Vagina (tissue), 2 donors: ENCODE results near the gene DUSP28. TPM values are rescaled to one million over a fixed set of nuclear protein-coding genes. Genes with fewer than 3 reads are reported as not detected.

Experiments used
- DNase-seq, 2 donors: peaks; one replicate each; pipeline ENCODE4 v3.0.0-alpha.2; 2017; ENCODE audit errors: extremely low spot score in 2 of 2
- H3K27ac ChIP-seq: fragments of 200-600 bp; sonication (generic); one replicate; pipeline ENCODE4 v1.5.1; 2019
- H3K27me3 ChIP-seq: fragments of 200-600 bp; sonication (generic); one replicate; pipeline ENCODE4 v1.5.1; 2019
- H3K36me3 ChIP-seq, 2 donors: fragments of 200-600 bp; sonication (generic); one replicate each; pipeline ENCODE4 v1.5.1; 2017 to 2019
- H3K4me1 ChIP-seq: fragments of 200-600 bp; sonication (generic); one replicate; pipeline ENCODE4 v1.5.1; 2019
- H3K4me3 ChIP-seq, 2 donors: fragments of 200-600 bp; sonication (generic); 1 replicate in 1 of 2; 2 replicates in 1 of 2; pipeline ENCODE4 v1.5.1; 2016 to 2019
- H3K9me3 ChIP-seq: fragments of 200-600 bp; sonication (generic); one replicate; pipeline ENCODE4 v1.5.1; 2019
- POLR2A ChIP-seq, 2 donors: fragments of 450-650 bp; IDR thresholded peaks; one replicate each; pipeline ENCODE4 v1.6.1; 2017; ENCODE audit warnings: antibody characterized with exemption in 2 of 2, mild to moderate bottlenecking in 2 of 2, moderate library complexity in 2 of 2
- POLR2AphosphoS5 ChIP-seq, 2 donors: sonication (generic); formaldehyde crosslinking; IDR thresholded peaks; one replicate each; pipeline ENCODE4 v1.9.0; 2017; ENCODE audit warnings: antibody characterized with exemption in 2 of 2, mild to moderate bottlenecking in 2 of 2, low read depth in 1 of 2; ENCODE audit not compliant: insufficient read depth in 1 of 2
- intact Hi-C: fragments of 100-400 bp; cut with DNase I; formaldehyde crosslinking; loops from one replicate; pipeline ENCODE4 v1.15.1; 2023
- total RNA-seq: library from RNA; depleted of rRNA; stranded (reverse); fragments of >200 nt; gene quantifications from one replicate; pipeline ENCODE4 v1.2.3, GENCODE V29; 2016
- TF ChIP-seq, protein P1 (sequence below), 3 experiments: fragments of 450-650 bp in 2 of 3; fragments of 200-600 bp in 1 of 3; sonication (generic) in 1 of 3; IDR thresholded peaks; one replicate each; pipeline ENCODE4 v1.5.1; 2017 to 2019; ENCODE audit warnings: antibody characterized with exemption in 3 of 3, mild to moderate bottlenecking in 2 of 3, moderate library complexity in 2 of 3

The DUSP28 gene
- total RNA-seq, 1 donor from 2014 or later = 5.9 TPM

DNA sequence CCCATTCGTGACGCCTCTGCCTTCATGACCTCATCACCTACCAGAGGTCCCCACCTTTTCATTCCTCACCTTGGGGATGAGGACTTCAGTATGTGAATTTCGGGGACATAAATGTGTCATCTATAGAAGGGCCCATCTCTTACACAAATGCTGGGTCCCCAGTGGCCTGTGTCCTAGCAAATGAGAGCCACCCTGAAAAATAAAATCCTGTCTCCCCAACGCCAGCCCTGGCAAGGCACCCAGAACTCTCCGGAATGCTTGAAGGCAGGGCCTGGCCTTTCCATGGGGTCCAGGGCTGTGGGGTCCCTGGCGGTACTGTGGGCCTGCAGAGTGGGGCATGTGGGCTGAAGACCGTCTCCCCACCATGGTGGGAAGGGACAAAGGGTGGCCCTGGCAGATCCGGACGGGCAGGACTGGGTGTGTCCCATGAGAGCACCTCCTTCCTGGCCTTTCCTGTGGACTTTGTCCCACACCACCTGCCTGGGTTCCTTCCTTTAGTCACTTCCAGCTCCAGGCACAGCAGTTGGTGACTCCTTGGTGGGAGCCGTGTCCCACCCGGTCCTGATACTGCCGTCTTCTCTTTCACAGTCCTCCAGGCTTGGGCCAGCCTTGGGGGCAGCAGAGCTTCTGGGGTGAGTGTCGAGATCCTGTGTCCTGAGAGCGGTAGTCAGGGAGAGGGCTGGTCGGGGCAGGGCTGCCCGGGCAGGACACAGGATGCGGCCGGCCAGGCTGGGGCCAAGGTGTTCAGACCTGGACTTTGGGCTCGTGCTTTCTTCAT, 45.0 kb downstream of the DUSP28 start:
- no peak for TF ChIP-seq POLR2A (IDR thresholded peaks at IDR 0.05)
- no peak for TF ChIP-seq POLR2AphosphoS5 (IDR thresholded peaks at IDR 0.05; ENCODE audit: insufficient read depth in 1 of 2, low read depth in 1 of 2)
- TF ChIP-seq, protein P1, sequence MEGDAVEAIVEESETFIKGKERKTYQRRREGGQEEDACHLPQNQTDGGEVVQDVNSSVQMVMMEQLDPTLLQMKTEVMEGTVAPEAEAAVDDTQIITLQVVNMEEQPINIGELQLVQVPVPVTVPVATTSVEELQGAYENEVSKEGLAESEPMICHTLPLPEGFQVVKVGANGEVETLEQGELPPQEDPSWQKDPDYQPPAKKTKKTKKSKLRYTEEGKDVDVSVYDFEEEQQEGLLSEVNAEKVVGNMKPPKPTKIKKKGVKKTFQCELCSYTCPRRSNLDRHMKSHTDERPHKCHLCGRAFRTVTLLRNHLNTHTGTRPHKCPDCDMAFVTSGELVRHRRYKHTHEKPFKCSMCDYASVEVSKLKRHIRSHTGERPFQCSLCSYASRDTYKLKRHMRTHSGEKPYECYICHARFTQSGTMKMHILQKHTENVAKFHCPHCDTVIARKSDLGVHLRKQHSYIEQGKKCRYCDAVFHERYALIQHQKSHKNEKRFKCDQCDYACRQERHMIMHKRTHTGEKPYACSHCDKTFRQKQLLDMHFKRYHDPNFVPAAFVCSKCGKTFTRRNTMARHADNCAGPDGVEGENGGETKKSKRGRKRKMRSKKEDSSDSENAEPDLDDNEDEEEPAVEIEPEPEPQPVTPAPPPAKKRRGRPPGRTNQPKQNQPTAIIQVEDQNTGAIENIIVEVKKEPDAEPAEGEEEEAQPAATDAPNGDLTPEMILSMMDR (IDR thresholded peaks at IDR 0.05) = no peak
- Histone ChIP-seq H3K27me3 (no peaks in the 10 kb centered on the region), H3K27ac (no peak overlapping the region), H3K36me3 (no peaks in the 10 kb centered on the region), H3K4me1 (no peaks in the 10 kb centered on the region), H3K4me3 (no peak overlapping the region), H3K9me3 (no peaks in the 10 kb centered on the region)
- intact Hi-C loops = no loop called here
- DNase-seq = no peak

DNA sequence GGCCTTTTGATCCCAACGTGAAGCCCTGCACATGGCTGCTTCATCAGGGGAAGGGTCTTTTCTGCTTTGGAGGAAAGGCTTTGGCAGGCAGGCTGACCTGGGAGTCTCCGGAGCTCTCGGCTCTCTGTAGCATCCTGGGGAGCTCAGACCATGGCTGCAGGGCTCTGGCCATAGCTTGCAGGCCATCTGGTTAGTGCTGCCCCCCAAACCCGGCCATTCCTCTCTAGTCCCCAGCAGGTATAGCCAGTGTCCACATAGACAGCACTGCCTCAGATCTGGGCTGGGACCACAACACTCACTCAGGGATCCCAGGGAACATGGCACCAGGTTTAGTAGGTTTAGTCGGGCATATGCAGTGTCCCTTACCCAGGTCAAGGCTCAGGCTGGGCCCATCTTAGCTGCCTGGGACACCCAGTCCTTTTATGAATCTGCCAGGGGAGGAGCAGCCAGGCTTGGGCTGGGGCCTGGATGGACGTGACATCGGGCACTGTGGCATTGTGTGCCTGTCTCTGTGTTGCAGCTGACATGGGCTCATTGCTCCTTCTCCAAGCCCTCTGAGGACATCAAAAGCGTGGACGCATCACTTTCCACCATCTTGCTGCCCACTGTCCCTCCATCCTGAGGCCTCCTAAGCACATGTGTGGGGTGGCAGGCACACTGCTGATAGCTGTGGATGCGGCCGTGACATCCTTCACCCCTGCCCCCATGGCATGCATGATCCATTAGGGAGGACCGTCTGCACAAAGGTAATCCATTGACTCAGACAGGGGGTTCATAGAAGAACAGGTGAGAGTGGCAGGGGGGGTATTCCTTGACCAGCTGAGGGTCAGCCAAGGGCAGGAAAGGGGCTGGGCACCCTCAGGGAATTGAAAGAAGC, 45.9 kb downstream of the DUSP28 start:
- Histone ChIP-seq H3K4me3 (no peak overlapping the region), H3K27me3 (no peaks in the 10 kb centered on the region), H3K27ac (no peak overlapping the region), H3K9me3 (no peaks in the 10 kb centered on the region), H3K4me1 (no peaks in the 10 kb centered on the region), H3K36me3 (no peaks in the 10 kb centered on the region)
- intact Hi-C loops = no loop called here
- TF ChIP-seq POLR2A (IDR thresholded peaks at IDR 0.05) = no peak
- TF ChIP-seq, protein P1 (IDR thresholded peaks at IDR 0.05) = no peak
- DNase-seq = no peak

DNA sequence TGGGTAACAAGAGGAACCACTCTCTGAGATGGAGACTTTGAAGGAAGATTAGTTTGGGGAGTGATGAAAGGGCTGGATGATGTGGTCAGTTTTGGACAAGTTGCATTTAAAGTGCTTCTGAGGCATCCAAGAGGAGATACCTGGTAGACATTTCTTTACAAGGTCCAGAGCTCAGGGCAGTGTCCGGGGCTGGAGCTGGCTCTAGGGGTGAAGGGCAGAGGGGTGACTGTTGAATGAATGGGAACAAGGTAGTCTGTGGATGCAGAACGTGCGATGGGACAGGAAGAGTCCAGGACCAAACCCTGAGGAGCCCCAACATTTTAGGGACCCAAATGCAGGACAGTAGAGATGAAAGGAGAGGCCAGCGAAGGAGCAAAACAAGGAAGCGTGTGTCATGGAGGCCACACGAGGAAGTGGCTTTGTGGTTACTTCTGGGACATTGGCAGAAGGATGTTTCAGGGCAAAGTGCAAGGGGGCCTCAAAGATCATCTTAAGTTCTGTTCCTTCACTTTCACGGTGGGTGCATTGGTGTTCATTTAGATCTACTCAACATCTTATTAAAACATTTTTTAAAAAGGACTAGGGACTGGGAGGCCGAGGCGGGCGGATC, 51.5 kb downstream of the DUSP28 start:
- Histone ChIP-seq H3K27ac (no peak overlapping the region), H3K36me3 (no peaks in the 10 kb centered on the region), H3K9me3 (no peaks in the 10 kb centered on the region), H3K4me3 (no peak overlapping the region), H3K4me1 (no peaks in the 10 kb centered on the region), H3K27me3 (no peaks in the 10 kb centered on the region)
- intact Hi-C loops = no loop called here
- DNase-seq = no peak
- no peak for TF ChIP-seq POLR2A (IDR thresholded peaks at IDR 0.05)

Other genes with a start within 250 kb of the DUSP28 start
- 73.2 TPM for gene GPC1, start 124.7 kb upstream of the DUSP28 start, total RNA-seq
- gene ANKMY1, start 2.4 kb upstream of the DUSP28 start, total RNA-seq = 20.6 TPM
- 65.1 TPM for gene RNPEPL1, start 8.1 kb downstream of the DUSP28 start, total RNA-seq
- 14.2 TPM for gene CAPN10, start 26.4 kb downstream of the DUSP28 start, total RNA-seq
- gene GPR35, start 65.1 kb downstream of the DUSP28 start, total RNA-seq = 3.9 TPM
- gene AQP12B, start 122.5 kb downstream of the DUSP28 start, total RNA-seq = not detected
- gene AQP12A, start 131.5 kb downstream of the DUSP28 start, total RNA-seq = not detected